HEK293 (cell line): Measurements from ENCODE around the gene EML3.
"Not testable (repeated sequence)": the region's sequence is repeated elsewhere in the genome, so short reads cannot be mapped to it uniquely, and the experiment has no call there.

Experiments used
- CTCF ChIA-PET: fragments of 350-600 bp; formaldehyde crosslinking; extraction: SDS; loops from one replicate; lab custom pipeline; 2021; ENCODE audit warnings: antibody characterized with exemption; lab: Yijun Ruan, JAX
- POLR2A ChIA-PET: fragments of 300-600 bp; formaldehyde crosslinking; extraction: SDS; loops from one replicate; lab custom pipeline; 2020; ENCODE audit warnings: antibody characterized with exemption, inconsistent platforms; lab: Yijun Ruan, JAX
- H3K27ac ChIP-seq: fragments of 200-500 bp; sonication (Bioruptor generic); 2 replicates; pipeline ENCODE4 v1.5.1; 2014; ENCODE audit warnings: low read depth, low read length, control low read depth, inconsistent platforms; ENCODE audit errors: extremely low read depth
- H3K36me3 ChIP-seq, 2 experiments: fragments of 200-500 bp in 1 of 2; sonication (Bioruptor generic) in 1 of 2; 1 replicate in 1 of 2; 2 replicates in 1 of 2; pipeline ENCODE4 v1.5.1; 2014 to 2017; ENCODE audit warnings: inconsistent platforms in 2 of 2, low read length in 2 of 2; ENCODE audit not compliant: control insufficient read depth in 2 of 2, insufficient read depth in 1 of 2
- H3K4me1 ChIP-seq: fragments of 200-500 bp; sonication (Bioruptor generic); 2 replicates; pipeline ENCODE4 v1.5.1; 2014; ENCODE audit warnings: mild to moderate bottlenecking, low read length, inconsistent platforms; ENCODE audit not compliant: control insufficient read depth, insufficient read depth
- H3K4me3 ChIP-seq: 2 replicates; pipeline ENCODE4 v1.5.1; 2011; ENCODE audit warnings: low read depth, mild to moderate bottlenecking, control low read depth, low read length, moderate library complexity
- H3K9me3 ChIP-seq: fragments of 200-500 bp; sonication (Bioruptor generic); 2 replicates; pipeline ENCODE4 v1.5.1; 2014; ENCODE audit warnings: low read depth, low read length, inconsistent platforms; ENCODE audit not compliant: control insufficient read depth, insufficient read depth
- OSR2 ChIP-seq: fragments of 450-650 bp; formaldehyde crosslinking; IDR thresholded peaks from 2 replicates; pipeline ENCODE4 v1.5.1; 2016; ENCODE audit warnings: missing biosample characterization, missing genetic modification characterization
- SALL2 ChIP-seq: fragments of 450-650 bp; formaldehyde crosslinking; IDR thresholded peaks from 2 replicates; pipeline ENCODE4 v1.5.0; 2017; ENCODE audit warnings: missing biosample characterization, mild to moderate bottlenecking, missing genetic modification characterization, borderline replicate concordance
- ZBTB20 ChIP-seq: fragments of 450-650 bp; formaldehyde crosslinking; IDR thresholded peaks from 2 replicates; pipeline ENCODE4 v1.5.1; 2016; ENCODE audit warnings: missing biosample characterization, missing genetic modification characterization
- ZNF48 ChIP-seq: fragments of 450-650 bp; formaldehyde crosslinking; IDR thresholded peaks from 2 replicates; pipeline ENCODE4 v1.5.1; 2016; ENCODE audit warnings: missing biosample characterization, missing genetic modification characterization
- ZNF530 ChIP-seq: fragments of 450-650 bp; formaldehyde crosslinking; IDR thresholded peaks from 2 replicates; pipeline ENCODE4 v1.5.1; 2016; ENCODE audit warnings: low read depth, missing biosample characterization, missing genetic modification characterization
- ZNF843 ChIP-seq: fragments of 450-650 bp; formaldehyde crosslinking; IDR thresholded peaks from 2 replicates; pipeline ENCODE4 v1.5.1; 2016; ENCODE audit warnings: missing biosample characterization, missing genetic modification characterization
- ZSCAN16 ChIP-seq: fragments of 450-650 bp; formaldehyde crosslinking; IDR thresholded peaks from 2 replicates; pipeline ENCODE4 v1.5.1; 2016; ENCODE audit warnings: missing biosample characterization, missing genetic modification characterization
- TF ChIP-seq, protein P1 (sequence below): fragments of 450-650 bp; formaldehyde crosslinking; conservative IDR thresholded peaks from 2 replicates; pipeline ENCODE4 v1.5.1; 2016; ENCODE audit warnings: low read depth, missing biosample characterization, missing genetic modification characterization
- TF ChIP-seq, protein P2 (sequence below): fragments of 450-650 bp; formaldehyde crosslinking; IDR thresholded peaks from 2 replicates; pipeline ENCODE4 v1.5.1; 2016; ENCODE audit warnings: missing biosample characterization, missing genetic modification characterization
- TF ChIP-seq, protein P3 (sequence below): fragments of 450-650 bp; formaldehyde crosslinking; IDR thresholded peaks from 2 replicates; pipeline ENCODE4 v1.5.1; 2016; ENCODE audit warnings: missing biosample characterization, missing genetic modification characterization
- TF ChIP-seq, protein P4 (sequence below): fragments of 450-650 bp; formaldehyde crosslinking; conservative IDR thresholded peaks from 2 replicates; pipeline ENCODE4 v1.5.1; 2016; ENCODE audit warnings: low read depth, missing biosample characterization, missing genetic modification characterization
- TF ChIP-seq, protein P5 (sequence below): fragments of 450-650 bp; formaldehyde crosslinking; IDR thresholded peaks from 2 replicates; pipeline ENCODE4 v1.5.1; 2017; ENCODE audit warnings: missing biosample characterization, missing genetic modification characterization

Gene EML3

DNA sequence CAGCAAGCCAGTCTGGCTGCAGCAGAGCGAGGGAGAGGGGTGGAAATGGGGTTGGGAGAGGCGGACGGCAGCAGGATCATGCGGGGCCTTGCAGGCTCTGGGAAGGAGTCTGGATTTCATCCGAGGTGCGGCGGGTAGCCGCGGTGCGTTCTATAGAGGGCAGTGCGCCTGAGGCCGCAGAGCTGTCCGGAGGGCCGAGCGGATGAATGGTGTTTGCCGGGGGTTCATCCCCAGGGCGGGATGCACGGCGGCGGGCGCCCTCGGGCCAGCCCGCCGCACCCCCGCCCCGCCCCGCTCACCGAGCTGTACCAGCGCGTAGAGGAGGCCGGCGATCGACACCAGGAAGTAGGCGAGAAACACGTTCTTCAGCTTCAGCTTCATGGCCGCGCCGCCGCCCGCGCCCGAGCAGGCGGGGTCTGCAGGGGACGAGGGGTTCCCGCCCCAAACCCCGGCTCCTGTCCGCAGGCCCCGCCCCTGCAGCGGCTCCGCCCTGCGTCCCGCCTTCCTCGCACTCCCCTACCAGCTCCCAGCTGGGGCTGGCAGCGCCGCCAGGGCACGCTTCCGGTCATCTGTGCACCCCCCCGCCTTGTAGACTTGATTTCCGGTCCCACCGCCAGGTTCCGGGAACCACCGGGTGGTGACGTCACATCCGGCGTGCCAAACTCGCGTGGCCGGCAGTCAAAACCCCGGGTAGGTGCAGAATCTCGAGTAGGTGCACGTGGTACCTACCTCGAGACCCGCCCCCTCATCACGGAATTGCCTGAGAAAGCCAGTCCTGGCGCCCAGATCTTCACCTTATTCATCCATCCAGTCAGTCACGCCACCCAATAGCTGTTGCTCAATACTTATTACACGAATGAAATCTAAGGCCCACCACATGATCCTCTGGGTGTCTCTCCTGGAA is 9.2 kb upstream of the EML3 start, which contains the start of gene B3GAT3 (continued):
- TF ChIP-seq, protein P1, sequence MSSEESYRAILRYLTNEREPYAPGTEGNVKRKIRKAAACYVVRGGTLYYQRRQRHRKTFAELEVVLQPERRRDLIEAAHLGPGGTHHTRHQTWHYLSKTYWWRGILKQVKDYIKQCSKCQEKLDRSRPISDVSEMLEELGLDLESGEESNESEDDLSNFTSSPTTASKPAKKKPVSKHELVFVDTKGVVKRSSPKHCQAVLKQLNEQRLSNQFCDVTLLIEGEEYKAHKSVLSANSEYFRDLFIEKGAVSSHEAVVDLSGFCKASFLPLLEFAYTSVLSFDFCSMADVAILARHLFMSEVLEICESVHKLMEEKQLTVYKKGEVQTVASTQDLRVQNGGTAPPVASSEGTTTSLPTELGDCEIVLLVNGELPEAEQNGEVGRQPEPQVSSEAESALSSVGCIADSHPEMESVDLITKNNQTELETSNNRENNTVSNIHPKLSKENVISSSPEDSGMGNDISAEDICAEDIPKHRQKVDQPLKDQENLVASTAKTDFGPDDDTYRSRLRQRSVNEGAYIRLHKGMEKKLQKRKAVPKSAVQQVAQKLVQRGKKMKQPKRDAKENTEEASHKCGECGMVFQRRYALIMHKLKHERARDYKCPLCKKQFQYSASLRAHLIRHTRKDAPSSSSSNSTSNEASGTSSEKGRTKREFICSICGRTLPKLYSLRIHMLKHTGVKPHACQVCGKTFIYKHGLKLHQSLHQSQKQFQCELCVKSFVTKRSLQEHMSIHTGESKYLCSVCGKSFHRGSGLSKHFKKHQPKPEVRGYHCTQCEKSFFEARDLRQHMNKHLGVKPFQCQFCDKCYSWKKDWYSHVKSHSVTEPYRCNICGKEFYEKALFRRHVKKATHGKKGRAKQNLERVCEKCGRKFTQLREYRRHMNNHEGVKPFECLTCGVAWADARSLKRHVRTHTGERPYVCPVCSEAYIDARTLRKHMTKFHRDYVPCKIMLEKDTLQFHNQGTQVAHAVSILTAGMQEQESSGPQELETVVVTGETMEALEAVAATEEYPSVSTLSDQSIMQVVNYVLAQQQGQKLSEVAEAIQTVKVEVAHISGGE (tag by site-specific recombination): peak; percentile 97
- TF ChIP-seq, protein P2, sequence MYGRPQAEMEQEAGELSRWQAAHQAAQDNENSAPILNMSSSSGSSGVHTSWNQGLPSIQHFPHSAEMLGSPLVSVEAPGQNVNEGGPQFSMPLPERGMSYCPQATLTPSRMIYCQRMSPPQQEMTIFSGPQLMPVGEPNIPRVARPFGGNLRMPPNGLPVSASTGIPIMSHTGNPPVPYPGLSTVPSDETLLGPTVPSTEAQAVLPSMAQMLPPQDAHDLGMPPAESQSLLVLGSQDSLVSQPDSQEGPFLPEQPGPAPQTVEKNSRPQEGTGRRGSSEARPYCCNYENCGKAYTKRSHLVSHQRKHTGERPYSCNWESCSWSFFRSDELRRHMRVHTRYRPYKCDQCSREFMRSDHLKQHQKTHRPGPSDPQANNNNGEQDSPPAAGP (tag by site-specific recombination): 0 out of 2 replicates have a peak, but pooled peaks have one; percentile 43
- TF ChIP-seq ZNF530 (tag by site-specific recombination): no peak
- TF ChIP-seq, protein P3, sequence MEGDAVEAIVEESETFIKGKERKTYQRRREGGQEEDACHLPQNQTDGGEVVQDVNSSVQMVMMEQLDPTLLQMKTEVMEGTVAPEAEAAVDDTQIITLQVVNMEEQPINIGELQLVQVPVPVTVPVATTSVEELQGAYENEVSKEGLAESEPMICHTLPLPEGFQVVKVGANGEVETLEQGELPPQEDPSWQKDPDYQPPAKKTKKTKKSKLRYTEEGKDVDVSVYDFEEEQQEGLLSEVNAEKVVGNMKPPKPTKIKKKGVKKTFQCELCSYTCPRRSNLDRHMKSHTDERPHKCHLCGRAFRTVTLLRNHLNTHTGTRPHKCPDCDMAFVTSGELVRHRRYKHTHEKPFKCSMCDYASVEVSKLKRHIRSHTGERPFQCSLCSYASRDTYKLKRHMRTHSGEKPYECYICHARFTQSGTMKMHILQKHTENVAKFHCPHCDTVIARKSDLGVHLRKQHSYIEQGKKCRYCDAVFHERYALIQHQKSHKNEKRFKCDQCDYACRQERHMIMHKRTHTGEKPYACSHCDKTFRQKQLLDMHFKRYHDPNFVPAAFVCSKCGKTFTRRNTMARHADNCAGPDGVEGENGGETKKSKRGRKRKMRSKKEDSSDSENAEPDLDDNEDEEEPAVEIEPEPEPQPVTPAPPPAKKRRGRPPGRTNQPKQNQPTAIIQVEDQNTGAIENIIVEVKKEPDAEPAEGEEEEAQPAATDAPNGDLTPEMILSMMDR (tag by site-specific recombination): peak; percentile 5; the same call in 1 of the 2 replicates
- peak; percentile 47; the same call in 1 of the 2 replicates for TF ChIP-seq ZNF843
- peak; percentile 73 for TF ChIP-seq ZBTB20 (tag by site-specific recombination)
- TF ChIP-seq OSR2 (tag by site-specific recombination): peak; percentile 35; the same call in 1 of the 2 replicates
- TF ChIP-seq ZNF48: no peak
- TF ChIP-seq, protein P4, sequence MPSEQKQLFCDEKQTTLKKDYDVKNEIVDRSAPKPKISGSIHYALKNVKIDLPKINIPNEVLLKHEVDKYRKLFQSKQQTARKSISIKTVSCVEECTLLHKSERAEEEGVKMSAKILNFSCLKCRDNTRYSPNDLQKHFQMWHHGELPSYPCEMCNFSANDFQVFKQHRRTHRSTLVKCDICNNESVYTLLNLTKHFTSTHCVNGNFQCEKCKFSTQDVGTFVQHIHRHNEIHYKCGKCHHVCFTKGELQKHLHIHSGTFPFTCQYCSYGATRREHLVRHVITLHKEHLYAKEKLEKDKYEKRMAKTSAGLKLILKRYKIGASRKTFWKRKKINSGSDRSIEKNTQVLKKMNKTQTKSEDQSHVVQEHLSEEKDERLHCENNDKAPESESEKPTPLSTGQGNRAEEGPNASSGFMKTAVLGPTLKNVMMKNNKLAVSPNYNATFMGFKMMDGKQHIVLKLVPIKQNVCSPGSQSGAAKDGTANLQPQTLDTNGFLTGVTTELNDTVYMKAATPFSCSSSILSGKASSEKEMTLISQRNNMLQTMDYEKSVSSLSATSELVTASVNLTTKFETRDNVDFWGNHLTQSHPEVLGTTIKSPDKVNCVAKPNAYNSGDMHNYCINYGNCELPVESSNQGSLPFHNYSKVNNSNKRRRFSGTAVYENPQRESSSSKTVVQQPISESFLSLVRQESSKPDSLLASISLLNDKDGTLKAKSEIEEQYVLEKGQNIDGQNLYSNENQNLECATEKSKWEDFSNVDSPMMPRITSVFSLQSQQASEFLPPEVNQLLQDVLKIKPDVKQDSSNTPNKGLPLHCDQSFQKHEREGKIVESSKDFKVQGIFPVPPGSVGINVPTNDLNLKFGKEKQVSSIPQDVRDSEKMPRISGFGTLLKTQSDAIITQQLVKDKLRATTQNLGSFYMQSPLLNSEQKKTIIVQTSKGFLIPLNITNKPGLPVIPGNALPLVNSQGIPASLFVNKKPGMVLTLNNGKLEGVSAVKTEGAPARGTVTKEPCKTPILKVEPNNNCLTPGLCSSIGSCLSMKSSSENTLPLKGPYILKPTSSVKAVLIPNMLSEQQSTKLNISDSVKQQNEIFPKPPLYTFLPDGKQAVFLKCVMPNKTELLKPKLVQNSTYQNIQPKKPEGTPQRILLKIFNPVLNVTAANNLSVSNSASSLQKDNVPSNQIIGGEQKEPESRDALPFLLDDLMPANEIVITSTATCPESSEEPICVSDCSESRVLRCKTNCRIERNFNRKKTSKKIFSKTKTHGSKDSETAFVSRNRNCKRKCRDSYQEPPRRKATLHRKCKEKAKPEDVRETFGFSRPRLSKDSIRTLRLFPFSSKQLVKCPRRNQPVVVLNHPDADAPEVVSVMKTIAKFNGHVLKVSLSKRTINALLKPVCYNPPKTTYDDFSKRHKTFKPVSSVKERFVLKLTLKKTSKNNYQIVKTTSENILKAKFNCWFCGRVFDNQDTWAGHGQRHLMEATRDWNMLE (tag by site-specific recombination): peak; percentile 93
- TF ChIP-seq SALL2 (tag by site-specific recombination): no peak

DNA sequence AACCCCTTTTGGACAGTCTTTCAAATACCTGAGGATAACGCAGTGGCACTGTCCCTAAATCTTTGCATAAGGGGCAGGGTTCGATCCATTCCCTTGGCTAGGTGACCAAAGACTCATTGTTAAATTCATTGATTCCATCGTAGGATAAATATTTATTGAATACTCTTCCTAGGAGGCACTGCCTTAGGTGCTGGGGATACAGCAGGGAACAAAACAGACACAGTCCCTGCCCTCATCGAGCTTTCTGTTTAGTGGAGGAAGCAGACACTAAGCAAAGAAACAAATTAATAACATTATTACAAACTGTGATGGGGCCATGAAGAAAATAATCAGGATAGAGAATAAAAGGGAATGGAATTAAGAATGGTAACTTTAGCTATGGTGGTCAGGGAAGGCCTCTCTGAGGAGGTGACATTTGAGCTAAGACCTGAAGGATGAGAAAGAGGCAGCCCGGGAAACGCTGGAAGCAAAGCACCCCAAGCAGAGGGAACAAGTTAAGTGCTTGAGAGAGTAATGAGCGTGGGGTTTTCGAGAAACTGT is 8.5 kb upstream of the EML3 start:
- Histone ChIP-seq H3K36me3 (peaks cover 0 to 36% of the 10 kb centered on the region in 2 experiments; a peak in 2 of 3 replicates), H3K9me3 (no peaks in the 10 kb centered on the region), H3K4me3 (peak overlapping the region; percentile 71), H3K27ac (peak overlapping the region; percentile 80), H3K4me1 (no peaks in the 10 kb centered on the region)
- POLR2A ChIA-PET: interaction anchor here (0.7 to 6.0 kb wide), 22 partner anchors 8 to 220 kb away, joined by 3 to 109 read pairs (median 7); partner anchors contain the start of genes C11orf98, CSKMT, EEF1G and EML3
- TF ChIP-seq ZSCAN16 (tag by site-specific recombination): no peak
- TF ChIP-seq, protein P5, sequence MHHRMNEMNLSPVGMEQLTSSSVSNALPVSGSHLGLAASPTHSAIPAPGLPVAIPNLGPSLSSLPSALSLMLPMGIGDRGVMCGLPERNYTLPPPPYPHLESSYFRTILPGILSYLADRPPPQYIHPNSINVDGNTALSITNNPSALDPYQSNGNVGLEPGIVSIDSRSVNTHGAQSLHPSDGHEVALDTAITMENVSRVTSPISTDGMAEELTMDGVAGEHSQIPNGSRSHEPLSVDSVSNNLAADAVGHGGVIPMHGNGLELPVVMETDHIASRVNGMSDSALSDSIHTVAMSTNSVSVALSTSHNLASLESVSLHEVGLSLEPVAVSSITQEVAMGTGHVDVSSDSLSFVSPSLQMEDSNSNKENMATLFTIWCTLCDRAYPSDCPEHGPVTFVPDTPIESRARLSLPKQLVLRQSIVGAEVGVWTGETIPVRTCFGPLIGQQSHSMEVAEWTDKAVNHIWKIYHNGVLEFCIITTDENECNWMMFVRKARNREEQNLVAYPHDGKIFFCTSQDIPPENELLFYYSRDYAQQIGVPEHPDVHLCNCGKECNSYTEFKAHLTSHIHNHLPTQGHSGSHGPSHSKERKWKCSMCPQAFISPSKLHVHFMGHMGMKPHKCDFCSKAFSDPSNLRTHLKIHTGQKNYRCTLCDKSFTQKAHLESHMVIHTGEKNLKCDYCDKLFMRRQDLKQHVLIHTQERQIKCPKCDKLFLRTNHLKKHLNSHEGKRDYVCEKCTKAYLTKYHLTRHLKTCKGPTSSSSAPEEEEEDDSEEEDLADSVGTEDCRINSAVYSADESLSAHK: 0 out of 2 replicates have a peak, but pooled peaks have one; percentile 76
- CTCF ChIA-PET: interaction anchor here (0.7 to 2.5 kb wide), 5 partner anchors 10 to 249 kb away, joined by 3 to 18 read pairs (median 3); no protein-coding TSS in a partner anchor

DNA sequence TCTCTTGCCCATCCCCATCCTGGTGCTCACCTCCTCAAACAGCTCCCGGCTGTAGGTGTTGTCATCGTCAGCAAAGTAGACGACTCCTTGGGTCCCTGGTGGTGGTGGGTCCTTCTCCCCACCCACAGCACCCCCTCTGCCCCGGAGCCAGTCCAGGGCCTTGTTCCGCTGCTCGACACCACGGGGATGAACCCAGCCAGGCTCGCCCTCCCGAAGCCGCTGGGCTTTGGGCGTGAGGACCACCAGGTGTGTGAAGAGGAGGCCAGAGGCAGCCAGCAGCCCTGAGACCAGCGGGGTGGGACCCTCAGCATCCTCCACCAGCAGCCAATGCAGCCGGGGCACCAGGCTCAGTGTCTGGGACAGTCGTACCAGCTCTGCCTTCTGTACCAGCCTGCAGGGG is 4.4 kb upstream of the EML3 start:
- ChIA-PET CTCF (interaction anchor here (0.6 kb wide), 1 partner anchor 235 kb away, joined by 3 read pairs; no protein-coding TSS in a partner anchor), POLR2A (interaction anchor here (1.3 to 1.6 kb wide), 2 partner anchors 15 to 55 kb away, joined by 5 to 7 read pairs; partner anchors contain the start of genes LBHD1, MTA2 and UQCC3)
- H3K4me3 ChIP-seq, H3K27ac ChIP-seq, H3K4me1 ChIP-seq, H3K9me3 ChIP-seq: not testable (repeated sequence)
- peaks cover 0 to 34% of the 10 kb centered on the region in 2 experiments; a peak in 2 of 3 replicates for H3K36me3 ChIP-seq
